Calu3 (cell line): ENCODE results near the gene ATP1B3. TPM values are rescaled to one million over a fixed set of nuclear protein-coding genes. Genes with fewer than 3 reads are reported as not detected.

Source experiments
- BruUV-seq: library from RNA; stranded (reverse); fragments of 400-500 nt; replicated peaks from 2 replicates; lab custom pipeline; 2021; lab: Mats Ljungman, UMichigan
- CTCF ChIA-PET: fragments of 300-600 bp; sonication (Branson Sonifier 250); formaldehyde crosslinking; loops from one replicate; lab custom pipeline; 2022; ENCODE audit warnings: antibody characterized with exemption; lab: Charles Lee
- DNase-seq: peaks from one replicate; pipeline ENCODE4 v3.0.0; 2022
- H3K27ac Mint-ChIP-seq: one replicate; pipeline ENCODE4 v1.8.0; 2022; ENCODE audit warnings: mixed read lengths; ENCODE audit not compliant: unreplicated experiment
- H3K27me3 Mint-ChIP-seq: one replicate; pipeline ENCODE4 v1.8.0; 2022; ENCODE audit warnings: mixed read lengths; ENCODE audit not compliant: unreplicated experiment
- H3K36me3 Mint-ChIP-seq: one replicate; pipeline ENCODE4 v1.8.0; 2022; ENCODE audit warnings: mild to moderate bottlenecking, moderate library complexity, mixed read lengths; ENCODE audit not compliant: insufficient read depth, unreplicated experiment
- H3K4me1 Mint-ChIP-seq: one replicate; pipeline ENCODE4 v1.8.0; 2022; ENCODE audit warnings: mild to moderate bottlenecking, low read depth, mixed read lengths; ENCODE audit not compliant: unreplicated experiment
- H3K4me3 Mint-ChIP-seq: one replicate; pipeline ENCODE4 v1.8.0; 2022; ENCODE audit warnings: mild to moderate bottlenecking, low read depth, moderate library complexity, mixed read lengths; ENCODE audit not compliant: unreplicated experiment
- H3K9me3 Mint-ChIP-seq: one replicate; pipeline ENCODE4 v1.8.0; 2022; ENCODE audit warnings: low read depth, mixed read lengths; ENCODE audit not compliant: unreplicated experiment
- intact Hi-C: fragments of 100-400 bp; cut with micrococcal nuclease; formaldehyde crosslinking; loops from one replicate; pipeline ENCODE4 v1.10.0; 2022; ENCODE audit not compliant: unreplicated experiment
- total RNA-seq: library from RNA; stranded (reverse); gene quantifications from 2 replicates; pipeline ENCODE4 v1.2.3, GENCODE V29; 2022
- TF ChIP-seq, protein P1 (sequence below): fragments of 200-600 bp; IDR thresholded peaks from one replicate; pipeline ENCODE4 v1.8.0; 2022; ENCODE audit warnings: antibody characterized with exemption; ENCODE audit not compliant: unreplicated experiment

ATP1B3 gene
- total RNA-seq, 1 experiment from 2014 or later: 157 TPM

DNA sequence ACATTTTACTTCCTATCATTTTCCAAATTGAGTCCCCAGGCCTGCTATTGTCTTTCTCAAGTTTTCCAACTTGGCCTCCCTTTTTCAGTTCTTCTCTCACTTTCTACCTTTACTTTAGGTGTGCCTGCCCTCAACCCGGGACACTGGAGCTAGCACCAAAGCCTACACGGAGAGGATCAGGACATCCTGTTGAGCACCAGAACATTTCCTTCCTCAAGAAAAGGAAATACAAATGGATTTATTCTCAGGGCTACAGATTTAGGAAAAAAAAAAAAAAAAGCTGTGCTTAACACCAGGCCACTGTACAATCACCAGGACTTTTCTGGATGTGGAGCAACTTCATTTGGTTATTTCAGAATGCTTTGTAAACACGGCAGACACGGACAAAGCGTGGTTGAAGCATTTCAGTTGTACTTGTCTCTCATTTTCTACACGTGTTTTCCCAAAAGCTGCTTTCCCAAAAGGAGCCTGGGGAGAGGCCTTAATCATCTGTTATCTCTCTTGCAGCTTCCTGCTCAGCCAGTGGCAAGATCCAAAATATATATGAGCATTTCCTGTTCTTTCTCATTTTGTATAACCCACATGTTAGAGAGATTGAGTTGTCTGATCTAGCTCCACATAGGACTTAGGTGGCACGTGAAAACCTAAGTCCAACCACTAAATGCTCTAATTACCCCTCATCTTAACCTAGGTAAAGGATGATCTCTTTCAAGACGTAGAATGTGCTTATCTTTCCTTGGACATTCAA is 15.5 kb upstream of the ATP1B3 start:
- intact Hi-C loops: no loop called here
- CTCF ChIA-PET: interaction anchor here (0.7 to 1.6 kb wide), 3 partner anchors 9 to 401 kb away, joined by 3 to 7 read pairs (median 4); no protein-coding TSS in a partner anchor
- DNase-seq: no peak
- no TSS peak for BruUV-seq
- Mint-ChIP-seq H3K27me3 (no peaks in the 10 kb centered on the region), H3K4me3 (no peak overlapping the region), H3K36me3 (no peaks in the 10 kb centered on the region), H3K27ac (no peak overlapping the region), H3K4me1 (peaks cover 17% of the 10 kb centered on the region), H3K9me3 (no peaks in the 10 kb centered on the region)
- TF ChIP-seq, protein P1, sequence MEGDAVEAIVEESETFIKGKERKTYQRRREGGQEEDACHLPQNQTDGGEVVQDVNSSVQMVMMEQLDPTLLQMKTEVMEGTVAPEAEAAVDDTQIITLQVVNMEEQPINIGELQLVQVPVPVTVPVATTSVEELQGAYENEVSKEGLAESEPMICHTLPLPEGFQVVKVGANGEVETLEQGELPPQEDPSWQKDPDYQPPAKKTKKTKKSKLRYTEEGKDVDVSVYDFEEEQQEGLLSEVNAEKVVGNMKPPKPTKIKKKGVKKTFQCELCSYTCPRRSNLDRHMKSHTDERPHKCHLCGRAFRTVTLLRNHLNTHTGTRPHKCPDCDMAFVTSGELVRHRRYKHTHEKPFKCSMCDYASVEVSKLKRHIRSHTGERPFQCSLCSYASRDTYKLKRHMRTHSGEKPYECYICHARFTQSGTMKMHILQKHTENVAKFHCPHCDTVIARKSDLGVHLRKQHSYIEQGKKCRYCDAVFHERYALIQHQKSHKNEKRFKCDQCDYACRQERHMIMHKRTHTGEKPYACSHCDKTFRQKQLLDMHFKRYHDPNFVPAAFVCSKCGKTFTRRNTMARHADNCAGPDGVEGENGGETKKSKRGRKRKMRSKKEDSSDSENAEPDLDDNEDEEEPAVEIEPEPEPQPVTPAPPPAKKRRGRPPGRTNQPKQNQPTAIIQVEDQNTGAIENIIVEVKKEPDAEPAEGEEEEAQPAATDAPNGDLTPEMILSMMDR: no peak

DNA sequence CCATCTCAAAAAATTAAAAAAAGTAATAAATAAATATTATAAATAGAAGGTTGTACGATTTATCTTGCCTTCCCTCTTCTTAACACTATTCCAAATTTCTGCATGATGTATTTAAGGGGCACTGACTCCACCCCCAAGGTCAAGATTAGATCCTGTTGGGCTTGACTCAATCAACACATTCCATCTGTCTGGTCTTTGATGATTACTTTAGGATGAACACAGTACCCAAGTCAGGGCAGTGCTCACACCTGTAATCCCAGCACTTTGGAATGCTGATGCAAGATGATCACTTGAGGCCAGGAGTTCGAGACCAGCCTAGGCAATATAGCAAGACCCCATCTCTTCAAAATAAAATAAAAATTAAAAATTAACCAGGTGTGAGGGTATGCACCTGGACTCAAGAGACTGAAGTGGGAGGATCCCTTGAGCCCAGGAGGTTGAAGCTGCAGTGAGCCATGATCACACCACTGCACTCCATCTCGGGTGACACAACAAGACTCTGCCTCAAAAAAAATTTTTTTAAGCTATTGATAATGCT is 14.1 kb upstream of the ATP1B3 start:
- DNase-seq: no peak
- Mint-ChIP-seq H3K27me3 (no peaks in the 10 kb centered on the region), H3K4me1 (peaks cover 17% of the 10 kb centered on the region), H3K36me3 (no peaks in the 10 kb centered on the region), H3K9me3 (no peaks in the 10 kb centered on the region), H3K4me3 (no peak overlapping the region), H3K27ac (no peak overlapping the region)
- CTCF ChIA-PET: no interaction called here
- TF ChIP-seq, protein P1: no peak
- intact Hi-C loops: no loop called here
- no TSS peak for BruUV-seq

DNA sequence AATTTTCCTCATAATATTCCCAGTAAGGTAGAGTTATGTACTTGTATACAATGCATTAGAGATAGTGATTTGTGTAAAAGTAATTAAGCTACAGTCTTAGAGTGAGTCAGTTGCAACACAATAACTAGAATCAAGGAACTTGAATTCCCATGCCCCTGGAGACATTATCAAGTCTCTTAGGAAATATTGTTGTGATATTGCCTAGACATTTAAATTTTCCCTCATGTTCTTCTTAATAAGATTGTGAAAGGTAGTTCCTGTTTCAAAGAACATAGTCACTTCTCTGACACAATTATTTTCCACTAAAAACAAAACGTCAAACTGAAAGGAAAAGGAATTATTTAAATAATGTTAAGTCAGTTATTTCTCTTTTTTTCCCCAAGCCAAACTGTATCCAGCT is 13.0 kb upstream of the ATP1B3 start:
- Mint-ChIP-seq H3K9me3 (no peaks in the 10 kb centered on the region), H3K27ac (no peak overlapping the region), H3K36me3 (no peaks in the 10 kb centered on the region), H3K4me1 (peaks cover 17% of the 10 kb centered on the region), H3K4me3 (no peak overlapping the region), H3K27me3 (no peaks in the 10 kb centered on the region)
- CTCF ChIA-PET: no interaction called here
- intact Hi-C loops: no loop called here
- no peak for DNase-seq
- no TSS peak for BruUV-seq
- TF ChIP-seq, protein P1: no peak

DNA sequence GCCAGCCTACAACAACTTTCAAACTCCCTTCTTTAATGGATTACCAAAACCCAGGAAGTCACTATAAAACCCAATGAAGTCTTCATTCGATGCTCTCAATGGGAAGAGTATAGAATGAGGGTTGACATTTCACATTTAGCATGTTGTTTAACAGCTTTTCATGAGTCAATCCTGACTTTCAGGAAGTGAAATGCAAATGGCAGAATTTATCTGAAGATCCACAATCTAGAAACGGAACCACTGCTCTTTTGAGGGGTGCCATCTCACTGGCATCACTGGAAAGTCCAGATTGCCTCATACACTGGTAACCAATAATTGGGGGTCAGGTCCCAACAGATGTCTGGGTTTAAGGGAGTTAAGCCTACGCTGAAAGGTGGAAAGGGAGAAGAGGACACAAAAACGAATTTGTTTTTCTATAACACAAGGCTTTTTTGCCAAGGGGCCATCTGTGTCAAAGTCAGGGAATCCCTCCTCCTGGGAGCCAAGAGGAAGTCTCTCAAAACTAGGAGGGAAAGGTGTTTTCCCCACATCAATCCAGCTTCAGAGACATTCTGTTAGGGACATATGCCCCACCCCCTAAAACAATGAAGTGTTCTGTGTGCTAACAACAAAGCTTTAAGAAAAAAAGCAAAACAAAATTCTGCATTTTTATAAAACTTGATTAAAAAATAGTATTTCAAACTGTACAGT is 12.0 kb upstream of the ATP1B3 start:
- intact Hi-C loops: no loop called here
- Mint-ChIP-seq H3K36me3 (no peaks in the 10 kb centered on the region), H3K9me3 (no peaks in the 10 kb centered on the region), H3K27me3 (no peaks in the 10 kb centered on the region), H3K27ac (no peak overlapping the region), H3K4me3 (no peak overlapping the region), H3K4me1 (peaks cover 17% of the 10 kb centered on the region)
- BruUV-seq: no TSS peak
- CTCF ChIA-PET: interaction anchor here (1.0 kb wide), 1 partner anchor 10 kb away, joined by 3 read pairs; no protein-coding TSS in a partner anchor
- DNase-seq: no peak
- TF ChIP-seq, protein P1: no peak
